Neural progenitor cell (in vitro differentiated cells): ENCODE results near the gene KCNQ1.

Experiments used
- EZH2 ChIP-seq: fragments of 200-600 bp; sonication (generic); IDR thresholded peaks from 2 replicates; pipeline ENCODE4 v1.6.1; 2017; ENCODE audit warnings: antibody characterized with exemption, mild to moderate bottlenecking, moderate library complexity
- TF ChIP-seq, protein P1 (sequence below): fragments of 200-600 bp; sonication (generic); IDR thresholded peaks from 2 replicates; pipeline ENCODE4 v1.5.1; 2017; ENCODE audit warnings: antibody characterized with exemption, mild to moderate bottlenecking

GRCh38 chr11:2644844-2645778, 200.3 kb downstream of the KCNQ1 start:
- TF ChIP-seq, protein P1, sequence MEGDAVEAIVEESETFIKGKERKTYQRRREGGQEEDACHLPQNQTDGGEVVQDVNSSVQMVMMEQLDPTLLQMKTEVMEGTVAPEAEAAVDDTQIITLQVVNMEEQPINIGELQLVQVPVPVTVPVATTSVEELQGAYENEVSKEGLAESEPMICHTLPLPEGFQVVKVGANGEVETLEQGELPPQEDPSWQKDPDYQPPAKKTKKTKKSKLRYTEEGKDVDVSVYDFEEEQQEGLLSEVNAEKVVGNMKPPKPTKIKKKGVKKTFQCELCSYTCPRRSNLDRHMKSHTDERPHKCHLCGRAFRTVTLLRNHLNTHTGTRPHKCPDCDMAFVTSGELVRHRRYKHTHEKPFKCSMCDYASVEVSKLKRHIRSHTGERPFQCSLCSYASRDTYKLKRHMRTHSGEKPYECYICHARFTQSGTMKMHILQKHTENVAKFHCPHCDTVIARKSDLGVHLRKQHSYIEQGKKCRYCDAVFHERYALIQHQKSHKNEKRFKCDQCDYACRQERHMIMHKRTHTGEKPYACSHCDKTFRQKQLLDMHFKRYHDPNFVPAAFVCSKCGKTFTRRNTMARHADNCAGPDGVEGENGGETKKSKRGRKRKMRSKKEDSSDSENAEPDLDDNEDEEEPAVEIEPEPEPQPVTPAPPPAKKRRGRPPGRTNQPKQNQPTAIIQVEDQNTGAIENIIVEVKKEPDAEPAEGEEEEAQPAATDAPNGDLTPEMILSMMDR: no peak
- no peak for TF ChIP-seq EZH2
